ENCODE results near the gene DFFB. TPM values are rescaled to one million over a fixed set of nuclear protein-coding genes. Genes with fewer than 3 reads are reported as not detected.

Gene DFFB
- total RNA-seq, 4 donors from 2014 or later, result 0.51 to 17.9 (median 9.3) TPM

GRCh38 chr1:3922201-3922725 is 65.0 kb downstream of the DFFB start:
- Histone ChIP-seq H3K27me3 (no peaks in the 10 kb centered on the region), H3K27ac (no peak overlapping the region), H3K9me3 (no peaks in the 10 kb centered on the region), H3K4me3 (no peak overlapping the region), H3K4me1 (no peaks in the 10 kb centered on the region), H3K36me3 (no peaks in the 10 kb centered on the region)
- intact Hi-C loops (cut with DNase I; ENCODE audit: low total_unique reads), result no loop called here
- no peak for TF ChIP-seq CTCF (IDR thresholded peaks at IDR 0.05)
- no peak for TF ChIP-seq POLR2A (IDR thresholded peaks at IDR 0.05)
- DNase-seq, result no peak

GRCh38 chr1:3922851-3923250 is 65.6 kb downstream of the DFFB start:
- Histone ChIP-seq H3K27me3 (no peaks in the 10 kb centered on the region), H3K36me3 (no peaks in the 10 kb centered on the region), H3K27ac (no peak overlapping the region), H3K9me3 (no peaks in the 10 kb centered on the region), H3K4me3 (no peak overlapping the region), H3K4me1 (no peaks in the 10 kb centered on the region)
- no peak for DNase-seq
- TF ChIP-seq POLR2A (IDR thresholded peaks at IDR 0.05) (no peak), CTCF (IDR thresholded peaks at IDR 0.05) (no peak)
- intact Hi-C loops (cut with DNase I; ENCODE audit: low total_unique reads), result no loop called here

- DNase-seq, result no peak
- Histone ChIP-seq H3K9me3 (no peaks in the 10 kb centered on the region), H3K27me3 (no peaks in the 10 kb centered on the region), H3K36me3 (no peaks in the 10 kb centered on the region), H3K4me3 (no peak overlapping the region), H3K27ac (no peak overlapping the region), H3K4me1 (no peaks in the 10 kb centered on the region)
- TF ChIP-seq POLR2A (IDR thresholded peaks at IDR 0.05) (no peak), CTCF (IDR thresholded peaks at IDR 0.05) (no peak)
- intact Hi-C loops (cut with DNase I; ENCODE audit: low total_unique reads), result no loop called here
Observed at GRCh38 chr1:3923378-3924185, 66.3 kb downstream of the DFFB start.

GRCh38 chr1:3924186-3924824 is 67.0 kb downstream of the DFFB start:
- Histone ChIP-seq H3K4me1 (no peaks in the 10 kb centered on the region), H3K9me3 (no peaks in the 10 kb centered on the region), H3K27ac (no peak overlapping the region), H3K4me3 (no peak overlapping the region), H3K36me3 (no peaks in the 10 kb centered on the region), H3K27me3 (no peaks in the 10 kb centered on the region)
- DNase-seq, result no peak
- TF ChIP-seq CTCF (IDR thresholded peaks at IDR 0.05), result no peak
- TF ChIP-seq POLR2A (IDR thresholded peaks at IDR 0.05), result no peak
- intact Hi-C loops (cut with DNase I; ENCODE audit: low total_unique reads), result no loop called here

- H3K27ac ChIP-seq, result no peak overlapping the region
Observed at GRCh38 chr1:3924825-3925220, 67.5 kb downstream of the DFFB start.

More at GRCh38 chr1:3924825-3925220, 67.5 kb downstream of the DFFB start:
- H3K4me3 ChIP-seq, result no peak overlapping the region
- TF ChIP-seq CTCF (IDR thresholded peaks at IDR 0.05) (no peak), POLR2A (IDR thresholded peaks at IDR 0.05) (no peak)
- no peak for DNase-seq
- no peaks in the 10 kb centered on the region for H3K9me3 ChIP-seq
- no peaks in the 10 kb centered on the region for H3K4me1 ChIP-seq
- intact Hi-C loops (cut with DNase I; ENCODE audit: low total_unique reads), result no loop called here
- no peaks in the 10 kb centered on the region for H3K36me3 ChIP-seq
- no peaks in the 10 kb centered on the region for H3K27me3 ChIP-seq
